HG02759 (cell line): ENCODE data around the gene CASZ1.

ENCODE experiments used
- ATAC-seq: cut with Tn5 transposase; IDR thresholded peaks from one replicate; pipeline ENCODE4 v1.9.1; 2021; ENCODE audit warnings: mild to moderate bottlenecking, moderate library complexity; ENCODE audit not compliant: unreplicated experiment

CASZ1 gene

DNA sequence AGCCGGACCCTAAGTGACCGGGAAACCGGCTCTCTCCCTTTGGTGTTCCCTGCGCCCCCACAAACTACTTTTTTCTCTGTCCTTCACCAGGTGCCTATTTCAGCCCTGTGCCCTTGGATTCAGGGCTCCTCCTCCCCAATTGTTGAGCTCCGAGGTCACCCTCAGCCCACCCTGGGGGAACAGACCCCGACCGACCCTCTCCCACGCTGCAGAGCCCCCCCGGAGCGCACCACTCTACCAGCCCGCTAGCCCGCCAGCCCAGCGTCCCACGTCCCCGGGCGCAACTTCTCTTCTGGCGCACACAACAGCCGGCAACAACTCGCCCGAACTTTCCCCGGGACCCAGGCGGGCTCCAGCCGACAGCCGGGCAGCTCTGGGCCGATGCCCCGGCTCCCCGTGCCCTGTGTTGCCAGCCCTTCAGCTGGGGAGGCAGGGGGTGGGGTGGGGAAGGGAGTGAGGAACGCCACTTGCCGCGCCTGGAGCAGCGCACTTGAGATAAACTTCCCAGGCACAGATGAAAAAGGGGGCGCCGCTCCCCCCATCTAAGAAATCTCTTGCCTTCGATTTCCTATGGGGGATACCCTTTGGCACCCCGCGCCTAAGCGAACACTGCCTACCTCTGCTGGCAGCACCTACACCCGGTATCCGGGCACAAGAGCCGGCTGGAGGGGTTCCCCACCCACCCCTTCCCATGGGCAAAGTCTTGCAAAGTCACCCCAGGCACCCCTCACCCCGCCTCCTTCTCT lies 997 bp downstream of the CASZ1 start:
- ATAC-seq = no peak

DNA sequence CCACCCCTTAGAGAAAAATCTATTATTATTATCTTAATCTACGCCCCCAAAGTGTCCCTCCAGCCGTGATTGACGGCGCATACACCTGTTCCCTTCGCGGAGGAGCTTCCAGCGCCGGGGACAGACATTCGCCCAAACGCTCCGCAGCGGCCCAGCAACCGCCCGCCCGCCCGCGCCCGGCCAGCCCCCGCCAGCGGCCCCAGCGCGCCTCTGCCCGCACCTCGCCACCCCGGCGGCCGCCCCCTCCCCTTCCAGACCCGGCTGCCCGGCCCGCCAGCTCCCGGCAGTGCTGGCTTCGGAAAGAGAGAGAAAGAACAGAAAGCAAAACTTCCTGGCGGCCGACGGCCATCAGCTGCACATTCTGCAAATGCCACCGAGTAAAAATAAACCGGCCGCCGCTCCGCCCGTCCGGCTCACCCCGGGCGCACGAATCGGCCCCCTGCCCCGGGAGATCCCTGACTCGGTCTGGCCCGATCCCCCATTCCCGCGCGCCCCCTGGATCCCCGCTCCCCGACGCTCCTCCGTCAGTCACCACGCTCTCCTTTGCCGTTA lies 1.6 kb downstream of the CASZ1 start:
- ATAC-seq = no peak

DNA sequence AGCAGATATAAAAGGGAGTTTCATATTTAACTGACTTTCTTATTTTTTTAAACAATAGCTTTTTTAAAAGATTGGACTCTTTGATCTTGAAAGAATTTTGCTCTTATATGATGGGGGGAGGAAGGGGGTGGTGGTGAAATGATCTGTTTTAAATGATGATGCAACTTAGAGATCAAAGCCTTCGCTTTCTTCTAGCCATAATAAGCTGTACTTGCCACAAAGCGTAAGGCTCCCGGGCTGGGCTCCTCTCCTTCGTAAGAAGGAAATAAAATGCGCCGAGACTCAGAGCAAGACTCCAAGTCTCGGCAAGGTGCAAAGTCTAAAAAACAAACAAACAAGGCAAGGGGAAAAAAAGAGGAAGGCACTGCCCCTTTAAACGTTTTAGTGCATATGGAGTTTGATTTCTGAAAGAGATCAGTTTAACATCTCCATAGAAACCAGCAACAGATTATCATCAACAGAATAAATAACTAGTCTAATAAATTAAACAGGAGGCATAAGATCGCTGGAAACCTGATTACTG lies 3.3 kb downstream of the CASZ1 start:
- no peak for ATAC-seq

DNA sequence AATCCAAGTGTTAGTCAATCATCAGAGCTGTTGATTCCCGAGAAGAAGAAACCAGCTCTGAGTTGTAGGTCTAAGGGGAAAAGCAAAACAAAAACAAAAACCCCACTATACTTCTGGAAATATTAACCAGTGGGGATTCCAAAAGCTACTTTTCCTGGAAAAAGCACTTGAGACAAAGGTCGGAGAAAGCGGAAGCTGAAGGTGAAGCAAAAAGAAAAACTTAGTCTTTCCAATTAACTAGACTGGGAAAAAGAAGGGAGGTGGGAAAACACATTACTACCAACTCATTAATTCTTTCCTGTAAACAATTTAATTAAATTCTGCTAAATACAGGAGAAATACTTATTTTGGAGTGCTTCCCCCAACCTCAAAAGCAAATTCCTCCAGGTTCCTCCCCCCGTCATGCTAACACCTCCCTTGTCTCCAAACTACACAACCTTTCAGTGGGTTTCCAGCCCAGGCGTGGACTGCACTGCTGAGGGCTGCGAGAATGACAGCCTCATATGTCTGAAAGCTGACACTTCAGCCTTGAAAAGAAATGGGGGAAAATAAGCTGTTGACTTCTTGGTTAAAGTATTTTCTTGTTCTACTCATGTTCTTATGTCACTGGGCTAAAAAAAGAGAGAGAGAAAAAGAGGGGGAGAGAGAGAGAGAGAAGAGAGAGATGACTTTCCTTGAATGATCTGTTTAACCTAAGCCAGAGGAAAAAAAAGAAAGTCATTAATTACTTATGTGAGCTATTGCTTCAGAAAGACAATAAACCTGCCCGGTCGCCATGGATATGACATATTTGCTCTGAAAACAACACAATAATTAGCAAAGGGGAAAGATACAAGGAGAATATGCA lies 5.1 kb downstream of the CASZ1 start:
- ATAC-seq = no peak

DNA sequence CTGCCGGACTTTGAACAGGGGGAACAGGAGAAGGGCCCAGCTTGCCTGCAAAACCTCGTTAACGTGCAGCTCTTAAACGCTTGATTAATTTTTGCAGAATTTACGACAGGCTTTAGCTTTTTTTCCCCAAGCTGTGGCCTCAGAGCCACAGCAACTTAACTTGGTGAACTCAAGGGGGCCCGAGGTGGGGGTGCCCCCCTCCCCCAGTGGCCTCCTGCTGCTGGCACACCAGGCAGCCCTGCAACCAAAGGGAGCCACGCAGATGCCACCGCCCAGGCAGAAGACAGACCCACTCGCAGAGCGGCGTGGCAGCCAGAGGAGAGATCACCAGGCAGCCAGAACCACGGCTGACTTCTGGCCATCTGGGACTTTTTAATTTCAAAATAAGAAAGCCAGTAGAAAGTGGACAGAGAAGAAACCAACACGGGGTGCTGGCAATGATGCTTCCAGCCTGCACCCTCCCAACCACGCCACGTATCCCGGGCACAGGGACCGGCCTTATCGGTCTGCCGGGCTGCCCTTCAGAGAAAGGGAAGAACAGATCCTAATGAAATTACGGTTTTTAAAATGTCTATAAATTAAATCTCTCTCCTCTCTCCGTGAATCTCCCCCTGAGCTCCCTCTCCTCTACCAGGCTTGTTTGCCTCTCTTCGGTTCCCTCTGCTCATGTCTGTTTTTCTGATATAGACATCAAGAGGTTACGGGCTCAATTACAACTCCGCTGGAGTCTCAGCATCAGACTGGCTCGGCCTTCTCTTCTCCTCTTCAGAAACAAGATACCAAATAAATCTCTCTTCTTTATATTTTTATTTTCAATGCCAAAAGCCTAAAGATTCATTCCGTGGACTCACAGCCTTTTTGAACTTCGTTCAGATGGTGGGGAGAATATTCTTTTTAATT lies 6.4 kb downstream of the CASZ1 start:
- ATAC-seq = no peak

DNA sequence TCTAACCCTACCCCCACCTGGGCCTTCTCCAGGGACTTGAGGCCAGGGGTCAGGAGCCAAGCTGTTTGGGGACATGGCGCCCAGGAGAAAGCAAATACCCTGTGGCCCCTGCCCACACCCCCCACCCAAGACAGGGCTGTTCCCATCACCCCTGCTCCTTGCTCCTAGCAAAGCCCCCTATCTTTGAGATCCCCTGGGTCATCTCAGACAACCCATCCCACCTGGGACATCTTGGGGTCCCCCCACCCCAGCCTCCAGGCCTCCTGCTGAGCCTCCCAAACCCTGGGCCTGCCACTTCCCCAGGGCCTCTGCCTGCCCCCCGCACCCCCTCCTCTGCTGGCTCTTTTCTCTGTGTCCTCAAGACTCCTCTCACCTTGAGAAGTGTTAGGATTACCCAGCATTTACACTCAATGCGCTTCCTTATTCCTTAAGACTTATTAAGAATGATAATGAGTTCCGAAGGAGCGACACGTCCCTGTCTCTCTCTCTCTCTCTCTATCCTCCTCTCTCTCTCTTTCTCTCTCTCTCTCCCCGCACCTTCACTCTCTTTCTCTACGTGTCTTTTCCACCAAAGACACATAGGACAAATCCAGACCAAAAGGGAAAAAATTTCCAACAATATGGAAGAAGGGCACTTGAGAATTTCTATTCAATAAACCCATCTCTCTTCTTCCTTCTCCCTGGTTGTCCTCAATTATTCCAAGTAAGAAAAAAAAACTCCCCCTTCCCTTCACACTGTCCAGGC lies 7.2 kb downstream of the CASZ1 start:
- ATAC-seq = no peak

DNA sequence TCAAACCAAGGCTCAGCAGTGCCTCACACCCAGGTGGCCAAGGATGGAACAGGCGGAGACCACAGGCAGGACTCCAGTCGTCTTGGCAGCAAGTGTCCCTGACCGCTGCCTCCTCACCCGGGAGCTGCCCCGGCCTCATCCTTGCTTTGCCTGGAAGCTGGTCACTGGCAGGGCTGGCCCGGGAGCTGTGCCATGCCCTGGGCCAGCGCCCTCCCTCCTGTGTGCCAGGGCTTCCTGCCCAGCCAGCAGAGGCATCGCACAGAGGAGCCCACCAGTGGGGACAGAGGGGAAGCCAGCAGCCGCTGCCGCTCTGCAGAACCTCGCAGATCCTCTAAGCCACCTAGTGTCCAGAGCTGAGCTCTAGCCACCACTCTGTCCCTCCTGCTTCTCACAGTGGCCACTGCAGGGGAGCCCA lies 7.8 kb downstream of the CASZ1 start:
- no peak for ATAC-seq

DNA sequence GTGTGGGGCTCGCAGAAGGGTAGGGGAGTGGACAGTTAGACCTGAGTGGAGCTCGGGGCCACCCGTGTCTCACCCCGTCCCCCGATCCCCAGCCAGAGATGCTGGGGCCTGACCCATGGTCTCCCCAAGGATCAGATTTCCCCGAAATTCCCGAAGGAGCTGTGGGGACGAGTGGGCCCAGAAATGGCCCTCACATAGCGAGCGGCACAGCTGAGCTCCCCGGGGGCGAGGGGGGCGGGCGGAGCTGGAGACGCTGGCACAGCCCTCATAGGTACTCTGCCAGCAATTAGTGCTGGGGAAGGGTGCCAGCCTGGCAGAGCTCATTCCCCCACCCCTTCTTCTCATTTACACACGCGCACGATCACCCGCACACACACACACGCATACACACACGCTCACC lies 9.2 kb downstream of the CASZ1 start:
- no peak for ATAC-seq

DNA sequence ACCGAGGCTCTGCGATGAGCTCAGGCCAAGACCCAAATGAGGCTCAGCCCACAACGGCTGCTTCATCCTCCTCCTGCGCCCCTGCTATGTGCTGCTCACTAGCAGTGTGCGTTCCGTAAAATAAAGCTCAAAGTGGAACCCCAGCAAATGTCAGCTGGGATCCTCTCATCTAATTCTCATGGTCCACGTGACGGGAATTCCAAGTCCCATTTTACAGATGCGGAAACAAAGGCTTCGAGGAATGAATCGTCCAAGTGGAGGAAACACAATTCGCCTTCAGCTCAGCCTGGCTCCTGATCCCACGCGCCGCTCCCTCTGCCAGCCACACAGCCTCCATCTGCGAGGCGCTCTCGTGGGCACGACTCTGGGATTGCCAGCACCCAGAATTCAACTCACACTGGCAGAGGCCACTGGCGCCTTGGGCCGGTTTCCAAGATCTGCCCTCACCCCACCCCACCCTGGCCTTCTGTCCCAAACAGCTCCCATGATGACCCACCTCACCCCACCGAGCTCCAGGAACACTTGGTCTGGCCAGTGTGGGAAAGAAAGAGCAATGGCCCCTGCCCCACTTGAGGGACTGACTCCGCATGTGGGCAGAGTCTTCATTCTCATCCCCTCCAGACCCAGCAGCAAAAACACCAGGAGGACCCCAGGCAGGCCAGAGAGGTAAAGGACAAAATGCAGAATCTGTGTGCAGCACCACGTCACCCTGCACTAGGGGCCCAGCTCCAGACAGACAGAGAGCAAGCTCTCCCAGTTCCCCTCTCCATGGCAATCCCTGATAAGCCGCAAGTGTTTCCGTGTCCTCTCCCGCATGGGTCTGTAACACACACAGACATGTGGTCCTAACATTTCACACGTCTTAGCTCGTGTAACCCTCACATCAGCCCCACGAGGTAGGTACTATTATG lies 10.5 kb downstream of the CASZ1 start:
- ATAC-seq = no peak

DNA sequence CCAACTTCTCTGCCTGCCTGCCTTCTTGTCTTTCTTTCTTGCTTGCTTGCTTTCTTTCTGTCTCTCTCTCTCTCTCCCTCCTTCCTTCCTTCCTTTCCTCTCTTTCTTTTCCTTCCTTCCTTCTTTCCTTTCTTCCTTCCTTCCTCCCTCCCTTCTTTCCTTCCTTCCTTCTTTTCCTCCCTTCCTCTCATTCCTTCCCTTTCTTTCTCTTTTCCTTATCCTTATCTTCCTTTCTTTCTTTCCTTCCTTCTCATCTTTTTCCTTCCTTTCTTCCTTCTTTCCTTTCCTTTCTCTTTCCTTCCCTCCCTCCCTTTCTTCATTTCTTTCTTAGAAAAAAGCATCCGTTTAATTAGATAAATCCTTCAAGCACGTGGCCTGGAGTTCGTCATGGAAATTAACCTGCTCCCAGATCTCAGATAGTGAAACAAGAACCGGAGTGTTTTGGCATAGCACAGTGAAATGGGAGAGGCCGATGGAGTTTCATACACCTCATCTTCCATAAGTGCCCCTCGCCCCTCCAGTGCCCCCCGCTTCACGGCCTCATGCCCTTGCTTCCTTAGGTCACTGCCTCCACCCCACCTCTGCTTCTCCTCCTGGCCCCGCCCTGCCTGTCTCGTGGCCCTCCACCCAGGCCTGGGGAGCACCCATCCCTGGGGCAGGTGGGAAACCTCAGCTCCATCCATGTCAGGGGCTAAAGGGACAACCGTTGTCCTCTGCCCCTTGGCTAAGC lies 11.3 kb downstream of the CASZ1 start:
- ATAC-seq = no peak

DNA sequence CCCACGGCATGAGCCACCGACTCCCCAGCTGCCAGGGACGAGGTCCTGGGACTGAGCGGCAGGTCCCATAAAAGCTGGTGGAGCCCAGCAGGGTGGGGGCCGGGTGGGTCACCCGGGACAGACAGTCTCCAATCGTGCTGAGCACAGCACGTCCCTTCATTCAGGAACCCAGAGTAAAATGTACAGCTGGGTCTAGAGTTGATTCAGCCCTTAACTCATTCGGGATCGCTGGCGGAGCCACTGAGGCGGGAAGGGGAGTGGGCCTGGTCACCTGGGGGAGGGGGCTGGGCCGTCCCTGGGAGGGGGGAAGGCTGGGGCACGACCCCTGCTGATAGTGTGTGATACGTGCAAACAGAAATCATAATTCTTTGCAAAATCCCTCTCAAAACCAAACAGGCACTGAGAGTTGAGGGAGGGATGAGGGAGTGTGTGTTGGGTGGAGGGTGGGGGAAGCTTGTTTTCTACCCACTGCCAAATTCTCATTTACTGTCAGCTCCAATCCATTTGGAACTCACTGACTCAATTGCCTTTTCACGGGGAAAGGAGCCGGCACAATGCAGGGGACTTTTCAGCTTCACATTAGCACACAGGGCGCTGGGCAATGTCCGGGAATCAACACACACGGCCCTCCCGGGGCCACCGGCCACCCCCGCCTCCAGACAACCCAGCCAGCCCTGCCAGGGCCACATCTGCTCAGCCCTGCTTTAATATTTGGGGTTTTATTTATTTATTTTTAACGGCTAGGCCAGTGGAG lies 13.8 kb downstream of the CASZ1 start:
- ATAC-seq = no peak

DNA sequence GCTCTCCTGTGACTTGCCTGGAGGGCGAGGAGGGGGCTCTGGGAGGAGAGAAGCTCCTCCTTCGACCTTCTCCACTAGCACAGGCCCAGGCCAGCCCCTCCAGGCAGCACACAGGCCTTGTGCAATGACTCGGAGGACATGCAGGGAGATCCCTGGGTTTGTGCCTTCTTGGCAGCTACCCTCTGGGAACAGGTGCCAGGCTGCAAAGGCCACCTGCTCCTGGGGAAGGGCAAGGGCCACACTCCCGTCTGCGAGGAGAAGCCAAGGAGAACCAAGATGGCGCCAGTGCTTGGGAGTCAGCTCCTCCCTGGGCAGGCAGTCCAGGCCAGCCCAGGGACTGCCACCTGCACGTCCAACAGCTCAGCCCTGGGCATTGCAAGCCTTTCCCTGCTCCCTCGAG lies 15.3 kb downstream of the CASZ1 start:
- ATAC-seq = no peak

DNA sequence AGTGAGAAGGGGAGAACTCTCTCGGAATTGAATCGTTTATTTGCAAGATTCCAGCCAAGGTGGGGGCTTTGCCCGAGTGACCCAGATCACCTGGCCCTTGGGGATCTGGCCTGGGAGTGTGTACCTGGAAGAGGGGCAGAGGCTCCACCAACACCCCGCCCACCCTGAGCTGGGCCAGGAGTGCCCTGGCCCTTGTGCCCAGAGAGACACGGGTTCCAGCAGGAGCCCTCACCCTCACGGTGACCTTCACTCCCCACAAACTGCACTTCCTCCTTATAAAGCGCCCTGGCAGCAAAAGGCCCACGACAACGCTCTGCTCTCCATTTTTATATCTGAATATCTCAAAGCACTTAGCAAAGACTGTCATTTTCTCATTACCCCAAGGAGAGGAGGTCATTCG lies 16.6 kb downstream of the CASZ1 start:
- no peak for ATAC-seq

DNA sequence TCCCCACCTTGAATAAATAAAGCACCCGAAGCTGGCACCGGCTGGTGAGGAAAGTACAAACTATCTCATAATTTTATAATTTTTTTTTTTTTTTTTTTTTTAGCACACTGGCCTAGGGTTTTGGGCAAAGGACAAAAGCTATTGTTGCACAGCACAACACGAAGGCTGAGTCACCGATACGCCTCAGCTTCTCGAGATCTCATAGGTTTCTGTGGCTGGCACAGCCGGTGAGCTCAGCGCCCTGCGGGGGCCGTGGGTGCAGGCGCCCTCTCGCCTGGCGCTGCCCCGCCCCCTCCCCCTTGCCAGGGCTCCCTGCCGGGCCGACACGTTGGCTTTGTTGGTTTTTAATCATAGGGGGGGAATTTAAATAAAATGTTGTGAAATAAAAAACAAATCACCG lies 17.2 kb downstream of the CASZ1 start:
- ATAC-seq = no peak

DNA sequence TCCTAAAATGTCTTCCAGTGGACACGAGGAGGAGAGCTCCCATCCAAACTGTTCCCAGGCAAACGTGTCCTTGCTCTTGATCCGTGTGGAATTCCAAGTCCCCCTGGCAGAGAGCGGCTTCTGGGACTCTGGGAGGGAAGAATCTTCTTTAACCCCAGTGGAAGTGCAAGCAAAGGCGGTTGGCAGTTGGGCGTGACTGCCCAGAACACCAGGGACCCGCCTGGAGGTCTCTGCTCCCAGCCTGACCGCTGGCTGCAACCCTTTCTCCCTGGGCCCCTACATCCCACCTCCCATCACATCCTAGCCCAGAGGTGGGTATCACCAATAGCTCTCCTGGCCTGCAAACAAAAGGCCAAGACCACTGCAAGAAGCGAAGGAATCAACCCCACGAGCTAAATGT lies 17.8 kb downstream of the CASZ1 start:
- no peak for ATAC-seq

DNA sequence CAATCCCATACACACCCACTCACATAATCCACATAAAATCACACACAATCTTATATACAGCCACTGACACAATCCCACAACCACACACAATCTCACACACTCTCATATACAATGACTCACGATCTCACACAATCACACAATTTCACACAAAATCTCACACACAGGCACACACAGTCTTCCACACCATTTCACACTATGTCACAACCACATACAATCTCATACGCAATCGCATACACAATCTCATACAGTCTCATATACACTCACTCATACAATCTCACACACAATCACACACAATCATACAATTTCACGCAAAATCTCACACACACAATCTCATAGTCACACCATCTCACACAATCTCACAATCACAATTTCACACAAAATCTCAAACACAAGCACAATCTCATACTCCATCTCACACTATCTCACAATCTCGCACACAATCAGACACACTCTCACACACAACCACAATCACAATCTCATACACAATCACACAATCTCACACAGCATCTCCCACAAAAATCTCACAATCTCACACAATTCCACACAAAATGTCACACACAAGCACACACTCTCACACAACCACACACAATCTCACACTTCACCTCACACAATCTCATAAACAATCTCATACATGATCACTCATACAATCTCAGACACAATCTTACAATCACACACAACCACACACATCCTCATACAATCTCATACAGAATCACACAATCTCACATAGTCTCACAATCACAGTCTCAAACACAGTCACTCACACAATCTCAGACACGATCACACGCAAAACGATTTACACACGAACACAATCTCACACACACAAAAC lies 18.5 kb downstream of the CASZ1 start:
- no peak for ATAC-seq
